PC-3 (cell line): Measurements from ENCODE around the gene LRRC61. TPM values are rescaled to one million over a fixed set of nuclear protein-coding genes. Genes with fewer than 3 reads are reported as not detected.
"Not testable (repeated sequence)": the region's sequence is repeated elsewhere in the genome, so short reads cannot be mapped to it uniquely, and the experiment has no call there.

Experiments
- ATAC-seq: fragments of 200-7000 bp; cut with Tn5 transposase; 2 replicates; pipeline ENCODE4 v1.9.1; 2020; ENCODE audit warnings: mild to moderate bottlenecking, moderate library complexity
- BruUV-seq: library from RNA; stranded (reverse); fragments of 400-500 nt; replicated peaks from 2 replicates; lab custom pipeline; 2021; lab: Mats Ljungman, UMichigan
- CTCF ChIA-PET: fragments of 300-600 bp; sonication (Branson Sonifier 250); formaldehyde crosslinking; loops from one replicate; lab custom pipeline; 2022; ENCODE audit warnings: antibody characterized with exemption; lab: Charles Lee
- POLR2A ChIA-PET: fragments of 300-600 bp; sonication (Branson Sonifier 250); formaldehyde crosslinking; loops from one replicate; lab custom pipeline; 2022; ENCODE audit warnings: antibody characterized with exemption; ENCODE audit not compliant: unreplicated experiment; lab: Charles Lee
- DNase-seq: peaks from one replicate; pipeline ENCODE4 v3.0.0-alpha.2; 2015
- H2AFZ ChIP-seq: fragments of 300-600 bp; sonication (generic); 2 replicates; pipeline ENCODE4 v1.6.0; 2016; ENCODE audit warnings: antibody characterized with exemption, low read length
- H3F3A ChIP-seq: fragments of 300-600 bp; sonication (generic); one replicate; pipeline ENCODE4 v1.6.0; 2017; ENCODE audit warnings: antibody characterized with exemption, low read length, control low read depth, mild to moderate bottlenecking; ENCODE audit not compliant: unreplicated experiment
- H3K27ac ChIP-seq: fragments of 300-600 bp; sonication (generic); 2 replicates; pipeline ENCODE4 v1.5.1; 2016; ENCODE audit warnings: mild to moderate bottlenecking, low read length
- H3K27me3 ChIP-seq: fragments of 300-600 bp; sonication (generic); 2 replicates; pipeline ENCODE4 v1.6.1; 2016; ENCODE audit warnings: low read length, mixed read lengths
- H3K36me3 ChIP-seq: fragments of 300-600 bp; sonication (generic); 2 replicates; pipeline ENCODE4 v1.6.1; 2016; ENCODE audit warnings: low read depth, mixed run types, low read length, mixed read lengths
- H3K4me1 ChIP-seq: fragments of 300-600 bp; sonication (generic); 2 replicates; pipeline ENCODE4 v1.5.1; 2016; ENCODE audit warnings: low read length; ENCODE audit not compliant: insufficient read depth
- H3K4me2 ChIP-seq: fragments of 300-600 bp; sonication (generic); 2 replicates; pipeline ENCODE4 v1.6.0; 2016; ENCODE audit warnings: low read length
- H3K4me3 ChIP-seq: fragments of 300-600 bp; sonication (generic); 2 replicates; pipeline ENCODE4 v1.5.1; 2016; ENCODE audit warnings: mild to moderate bottlenecking, low read length, mixed read lengths
- H3K79me2 ChIP-seq: fragments of 300-600 bp; sonication (generic); 2 replicates; pipeline ENCODE4 v1.6.1; 2017; ENCODE audit warnings: low read length, mixed read lengths
- H3K9ac ChIP-seq: fragments of 300-600 bp; sonication (generic); 2 replicates; pipeline ENCODE4 v1.6.0; 2016; ENCODE audit warnings: mild to moderate bottlenecking, low read length
- H3K9me2 ChIP-seq: fragments of 300-600 bp; sonication (generic); replicated peaks from 2 replicates; pipeline ENCODE4 v1.6.1; 2016; ENCODE audit warnings: mixed run types, low read length, mixed read lengths
- H3K9me3 ChIP-seq: fragments of 300-600 bp; sonication (generic); 2 replicates; pipeline ENCODE4 v1.6.1; 2016; ENCODE audit warnings: low read length, mixed read lengths
- H4K20me1 ChIP-seq: fragments of 300-600 bp; sonication (generic); 2 replicates; pipeline ENCODE4 v1.6.1; 2016; ENCODE audit warnings: low read length, mixed read lengths
- CTCF ChIP-seq: fragments of 300-600 bp; sonication (generic); conservative IDR thresholded peaks from 2 replicates; pipeline ENCODE4 v1.5.1; 2017; ENCODE audit warnings: antibody characterized with exemption, low read depth, mild to moderate bottlenecking, low read length
- EZH2 ChIP-seq: fragments of 300-600 bp; sonication (generic); IDR thresholded peaks from one replicate; pipeline ENCODE4 v1.6.1; 2017; ENCODE audit warnings: antibody characterized with exemption, mild to moderate bottlenecking, low read length; ENCODE audit not compliant: unreplicated experiment
- EZH2phosphoT487 ChIP-seq: fragments of 300-600 bp; sonication (generic); IDR thresholded peaks from 2 replicates; pipeline ENCODE4 v1.6.1; 2018; ENCODE audit warnings: mild to moderate bottlenecking, antibody characterized with exemption, low read length, borderline replicate concordance
- intact Hi-C: fragments of 100-400 bp; cut with micrococcal nuclease; formaldehyde crosslinking; loops from 2 replicates; pipeline ENCODE4 v1.9.0; 2023
- total RNA-seq: library from RNA; depleted of rRNA; stranded (reverse); fragments of >200 nt; gene quantifications from 2 replicates; pipeline ENCODE4 v1.2.3, GENCODE V29; 2014

The LRRC61 gene
- total RNA-seq, 1 experiment from 2014 or later = 15.1 TPM

DNA sequence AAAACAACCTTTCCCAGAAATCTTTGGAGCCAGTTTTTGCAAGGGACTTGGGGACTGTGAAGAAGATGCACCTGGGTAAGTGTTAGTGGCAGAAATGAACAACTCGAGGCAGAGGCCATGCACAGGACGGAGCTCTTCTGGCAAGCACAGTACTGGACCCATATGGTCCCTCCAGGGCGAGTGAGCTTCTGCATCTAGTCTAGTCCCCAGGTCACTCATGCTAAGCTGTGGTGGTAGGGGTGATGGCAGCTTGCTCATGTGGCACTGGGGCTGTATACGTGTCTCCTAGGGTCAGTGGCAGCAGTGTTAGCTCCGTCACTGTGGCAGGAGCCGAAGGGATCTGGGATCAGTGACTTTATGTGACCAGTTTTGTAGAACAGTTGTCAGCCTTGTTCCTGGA lies 9.3 kb upstream of the LRRC61 start:
- TF ChIP-seq EZH2phosphoT487 (no peak), CTCF (no peak), EZH2 (no peak)
- Histone ChIP-seq H3K4me3 (no peak overlapping the region), H3K9me2 (no peaks in the 10 kb centered on the region), H3K79me2 (no peaks in the 10 kb centered on the region), H3K36me3 (no peaks in the 10 kb centered on the region), H4K20me1 (no peaks in the 10 kb centered on the region), H3K9me3 (no peaks in the 10 kb centered on the region), H3K27me3 (no peaks in the 10 kb centered on the region), H3K9ac (no peak overlapping the region), H3K4me1 (no peaks in the 10 kb centered on the region), H2AFZ (no peak overlapping the region), H3F3A (no peaks in the 10 kb centered on the region), H3K27ac (no peak overlapping the region), H3K4me2 (no peak overlapping the region)
- CTCF ChIA-PET = no interaction called here
- BruUV-seq = no TSS peak
- POLR2A ChIA-PET = no interaction called here
- DNase-seq (no peak), ATAC-seq (no peak)
- intact Hi-C loops = no loop called here

DNA sequence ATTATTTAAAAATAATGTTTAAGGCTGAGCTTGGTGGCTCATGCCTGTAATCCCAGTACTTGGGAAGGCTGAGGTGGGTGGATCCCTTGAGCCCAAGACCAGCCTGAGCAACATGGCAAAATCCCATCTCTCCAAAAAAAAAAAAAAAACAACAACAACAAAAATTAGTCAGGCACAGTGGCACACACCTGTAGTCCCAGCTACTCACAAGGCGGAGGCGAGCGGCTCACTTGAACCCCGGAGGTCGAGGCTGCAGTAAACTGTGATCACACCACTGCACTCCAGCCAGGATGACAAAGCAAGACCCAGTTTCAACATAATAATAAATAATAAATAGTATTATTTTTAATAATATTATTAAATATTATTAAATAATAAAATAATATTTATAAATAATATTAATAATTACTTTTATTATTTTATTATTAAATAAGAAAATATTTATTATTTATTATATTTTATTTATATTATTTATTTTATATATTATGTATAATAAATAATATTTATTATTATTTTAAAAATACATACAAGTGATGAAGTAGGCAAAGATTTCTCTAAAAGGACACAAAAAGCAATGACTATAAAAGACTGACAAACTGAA lies 8.4 kb upstream of the LRRC61 start:
- no peaks in the 10 kb centered on the region for H3F3A ChIP-seq
- no peaks in the 10 kb centered on the region for H3K9me3 ChIP-seq
- H3K27me3 ChIP-seq = no peaks in the 10 kb centered on the region
- TF ChIP-seq EZH2 = no peak
- TF ChIP-seq CTCF = no peak
- TF ChIP-seq EZH2phosphoT487 = no peak
- ChIA-PET CTCF (no interaction called here), POLR2A (no interaction called here)
- no peak overlapping the region for H3K9ac ChIP-seq
- H3K4me1 ChIP-seq = no peaks in the 10 kb centered on the region
- no peaks in the 10 kb centered on the region for H3K79me2 ChIP-seq
- H3K36me3 ChIP-seq = no peaks in the 10 kb centered on the region
- ATAC-seq = no peak
- no peak overlapping the region for H2AFZ ChIP-seq
- no peaks in the 10 kb centered on the region for H4K20me1 ChIP-seq
- no peaks in the 10 kb centered on the region for H3K9me2 ChIP-seq
- BruUV-seq = no TSS peak
- no peak overlapping the region for H3K4me3 ChIP-seq
- H3K4me2 ChIP-seq = no peak overlapping the region
- no peak for DNase-seq
- H3K27ac ChIP-seq = no peak overlapping the region
- intact Hi-C loops = no loop called here

GRCh38 chr7:150316987-150317386 lies 6.2 kb upstream of the LRRC61 start:
- intact Hi-C loops, H3K4me1 ChIP-seq, POLR2A ChIA-PET, DNase-seq, H3K9ac ChIP-seq, H3K27me3 ChIP-seq, H3K79me2 ChIP-seq, H2AFZ ChIP-seq, H3F3A ChIP-seq, H3K36me3 ChIP-seq, H4K20me1 ChIP-seq, H3K27ac ChIP-seq, CTCF ChIA-PET, ATAC-seq, BruUV-seq, H3K9me3 ChIP-seq, H3K4me2 ChIP-seq, H3K4me3 ChIP-seq, H3K9me2 ChIP-seq: not testable (repeated sequence)
